ELR (cell line): ENCODE measurements around the gene SGCG.

Experiments used
- DNase-seq: peaks from one replicate; pipeline ENCODE4 v3.0.0-alpha.2; 2015; ENCODE audit warnings: low read depth

The SGCG gene

GRCh38 chr13:23325191-23325590 is 144.4 kb downstream of the SGCG start:
- no peak for DNase-seq

GRCh38 chr13:23330356-23330755 is 149.6 kb downstream of the SGCG start:
- no peak for DNase-seq

GRCh38 chr13:23339225-23339624 is 158.4 kb downstream of the SGCG start:
- DNase-seq = no peak

GRCh38 chr13:23344931-23345595 is 164.3 kb downstream of the SGCG start:
- DNase-seq = no peak

GRCh38 chr13:23347601-23348000 is 166.8 kb downstream of the SGCG start:
- no peak for DNase-seq

- no peak for DNase-seq
These were observed 167.7 kb downstream of the SGCG start for GRCh38 chr13:23348262-23349127.

GRCh38 chr13:23349161-23349897 is 168.6 kb downstream of the SGCG start:
- DNase-seq = no peak

GRCh38 chr13:23350009-23350408 is 169.2 kb downstream of the SGCG start:
- DNase-seq = no peak

- no peak for DNase-seq
These were observed 171.4 kb downstream of the SGCG start for GRCh38 chr13:23352161-23352560.

- no peak for DNase-seq
These were observed 173.7 kb downstream of the SGCG start for GRCh38 chr13:23354520-23354919.

GRCh38 chr13:23356368-23356767 is 175.6 kb downstream of the SGCG start:
- no peak for DNase-seq

GRCh38 chr13:23357349-23357748 is 176.6 kb downstream of the SGCG start:
- no peak for DNase-seq

GRCh38 chr13:23359882-23360281 is 179.1 kb downstream of the SGCG start:
- DNase-seq = no peak

GRCh38 chr13:23365652-23366051 is 184.9 kb downstream of the SGCG start:
- peak; percentile 10 for DNase-seq

GRCh38 chr13:23367907-23368306 is 187.1 kb downstream of the SGCG start:
- no peak for DNase-seq

- peak; percentile 67 for DNase-seq
These were observed 191.6 kb downstream of the SGCG start for GRCh38 chr13:23372264-23372906.
